ENCODE results near the gene DNMT1. TPM values are rescaled to one million over a fixed set of nuclear protein-coding genes. Genes with fewer than 3 reads are reported as not detected.

Gene DNMT1
- total and polyA plus RNA-seq, 4 donors: 32.8 to 85.7 (median 45.2) TPM

- peaks cover 0 to 4% (median 0%) of the 10 kb centered on the region in 5 donors for H3K4me1 ChIP-seq (ENCODE audit: control insufficient read depth in 5 of 5, insufficient read depth in 5 of 5, low read length in 5 of 5)
- no peak overlapping the region for H3K27ac ChIP-seq (ENCODE audit: low read depth in 1 of 2, low read length in 1 of 2)
- ATAC-seq (ENCODE audit: insufficient read depth, low FRiP score): no peak
- H3K9ac ChIP-seq (ENCODE audit: insufficient read depth in 1 of 2, low read length in 2 of 2): no peak overlapping the region
- no peak overlapping the region for H3K4me3 ChIP-seq
- no peaks in the 10 kb centered on the region for H3K27me3 ChIP-seq (ENCODE audit: control insufficient read depth in 3 of 3, insufficient read depth in 3 of 3, low read length in 2 of 3)
- H3K36me3 ChIP-seq (ENCODE audit: control insufficient read depth in 4 of 4, insufficient read depth in 4 of 4, low read length in 4 of 4): peaks cover 0 to 27% (median 16%) of the 10 kb centered on the region in 4 donors
- WGBS, 2 donors: 83 to 89% methylated on average over 15 of the region's 15 CpGs
- no peaks in the 10 kb centered on the region for H3K9me3 ChIP-seq (ENCODE audit: control insufficient read depth in 4 of 4, insufficient read depth in 3 of 4, low read length in 3 of 4)
- TF ChIP-seq CTCF (IDR thresholded peaks at IDR 0.05; ENCODE audit: control extremely low read depth, extremely low read depth): no peak
- no peak for DNase-seq
These were observed 104.9 kb downstream of the DNMT1 start for GRCh38 chr19:10089801-10090375.

DNA sequence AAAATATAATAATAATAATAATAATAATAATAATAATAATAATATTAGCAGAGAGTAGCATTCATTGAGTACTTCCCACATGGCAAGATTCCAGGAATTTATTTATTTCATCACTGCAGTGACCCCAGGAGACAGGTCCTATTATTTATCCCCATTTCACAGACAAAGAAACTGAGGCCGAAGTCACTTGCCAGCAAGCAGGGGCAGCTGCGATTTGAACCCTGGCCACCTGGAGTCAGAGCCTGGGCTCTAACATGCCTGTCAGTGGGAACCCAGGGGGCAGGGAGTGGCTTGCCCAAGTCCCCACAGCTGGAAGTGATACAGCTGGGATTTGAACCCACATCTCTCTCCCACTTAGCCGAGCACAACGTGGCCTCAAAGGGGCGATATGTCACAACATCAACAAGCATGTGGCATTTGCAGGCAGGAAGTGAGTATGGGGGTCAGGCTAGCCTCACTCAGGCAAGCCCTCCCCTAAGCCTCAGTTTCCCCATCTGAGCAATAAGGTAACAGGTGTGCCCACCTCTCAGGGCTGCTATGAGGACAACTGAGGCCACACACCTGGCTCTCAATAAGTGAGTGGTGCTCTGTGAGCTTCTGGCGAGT, 105.7 kb downstream of the DNMT1 start:
- 90 to 95% methylated on average over 6 of the region's 6 CpGs for WGBS, 2 donors
- peaks cover 0 to 4% (median 0%) of the 10 kb centered on the region in 5 donors for H3K4me1 ChIP-seq (ENCODE audit: control insufficient read depth in 5 of 5, insufficient read depth in 5 of 5, low read length in 5 of 5)

GRCh38 chr19:10087296-10088061, 107.3 kb downstream of the DNMT1 start:
- Histone ChIP-seq H3K9ac (ENCODE audit: insufficient read depth in 1 of 2, low read length in 2 of 2) (no peak overlapping the region), H3K36me3 (ENCODE audit: control insufficient read depth in 4 of 4, insufficient read depth in 4 of 4, low read length in 4 of 4) (peaks cover 0 to 24% (median 16%) of the 10 kb centered on the region in 4 donors), H3K4me1 (ENCODE audit: control insufficient read depth in 5 of 5, insufficient read depth in 5 of 5, low read length in 5 of 5) (peaks cover 0 to 4% (median 0%) of the 10 kb centered on the region in 5 donors), H3K27ac (ENCODE audit: low read depth in 1 of 2, low read length in 1 of 2) (peak overlapping the region in 1 of 2 donors; percentile 45), H3K4me3 (peak overlapping the region; percentile 92), H3K9me3 (ENCODE audit: control insufficient read depth in 4 of 4, insufficient read depth in 3 of 4, low read length in 3 of 4) (no peaks in the 10 kb centered on the region), H3K27me3 (ENCODE audit: control insufficient read depth in 3 of 3, insufficient read depth in 3 of 3, low read length in 2 of 3) (no peaks in the 10 kb centered on the region)
- DNase-seq (no peak), ATAC-seq (ENCODE audit: insufficient read depth, low FRiP score) (no peak)
- 90 to 94% methylated on average over 18 of the region's 18 CpGs for WGBS, 2 donors
- no peak for TF ChIP-seq CTCF (IDR thresholded peaks at IDR 0.05; ENCODE audit: control extremely low read depth, extremely low read depth)

More for the DNA sequence above, 105.7 kb downstream of the DNMT1 start:
- no peak overlapping the region for H3K4me3 ChIP-seq
- DNase-seq: no peak
- peaks cover 0 to 27% (median 16%) of the 10 kb centered on the region in 4 donors for H3K36me3 ChIP-seq (ENCODE audit: control insufficient read depth in 4 of 4, insufficient read depth in 4 of 4, low read length in 4 of 4)
- H3K9ac ChIP-seq (ENCODE audit: insufficient read depth in 1 of 2, low read length in 2 of 2): no peak overlapping the region
- TF ChIP-seq CTCF (IDR thresholded peaks at IDR 0.05; ENCODE audit: control extremely low read depth, extremely low read depth): no peak
- no peak for ATAC-seq (ENCODE audit: insufficient read depth, low FRiP score)
- H3K27ac ChIP-seq (ENCODE audit: low read depth in 1 of 2, low read length in 1 of 2): no peak overlapping the region
- no peaks in the 10 kb centered on the region for H3K27me3 ChIP-seq (ENCODE audit: control insufficient read depth in 3 of 3, insufficient read depth in 3 of 3, low read length in 2 of 3)
- no peaks in the 10 kb centered on the region for H3K9me3 ChIP-seq (ENCODE audit: control insufficient read depth in 4 of 4, insufficient read depth in 3 of 4, low read length in 3 of 4)

All from lung (tissue), 12 donors.